Activated CD8-positive, alpha-beta memory T cell treated with anti-CD3 and anti-CD28 coated beads, Interleukin-2, amount 50 U/mL, for 48 hours (primary cell): ENCODE results near the gene KLHL29.

Experiments
- DNase-seq: peaks from one replicate; pipeline ENCODE4 v3.0.0-alpha.2; 2020

KLHL29 gene

GRCh38 chr2:23746141-23746863, 361.3 kb downstream of the KLHL29 start:
- no peak for DNase-seq

GRCh38 chr2:23751747-23752265, 366.8 kb downstream of the KLHL29 start:
- DNase-seq: no peak

GRCh38 chr2:23753291-23754010, 368.5 kb downstream of the KLHL29 start:
- no peak for DNase-seq

GRCh38 chr2:23754970-23755369, 370.0 kb downstream of the KLHL29 start:
- DNase-seq: no peak

- DNase-seq: no peak
These were observed 371.8 kb downstream of the KLHL29 start for GRCh38 chr2:23756593-23757292.

- DNase-seq: no peak
These were observed 372.9 kb downstream of the KLHL29 start for GRCh38 chr2:23757686-23758433.
